H1 (cell line): ENCODE data around the gene MACROD1. TPM values are rescaled to one million over a fixed set of nuclear protein-coding genes. Genes with fewer than 3 reads are reported as not detected.

Source experiments
- CTCF ChIA-PET: fragments of 300-600 bp; sonication (Branson Sonifier 250); formaldehyde crosslinking; loops from one replicate; lab custom pipeline; 2021; ENCODE audit not compliant: partially characterized antibody; lab: Charles Lee
- POLR2A ChIA-PET: fragments of 300-600 bp; sonication (Branson Sonifier 250); formaldehyde crosslinking; loops from one replicate; lab custom pipeline; 2021; ENCODE audit warnings: inconsistent platforms; ENCODE audit not compliant: partially characterized antibody; lab: Charles Lee
- DNase-seq, 2 experiments: peaks; one replicate each; pipeline versions ENCODE4 v3.0.0 to v3.0.0-alpha.2; 2010 to 2022; ENCODE audit warnings: low spot score in 2 of 2, low read depth in 1 of 2, mixed read lengths in 1 of 2
- FAIRE-seq: peaks from 2 replicates; lab custom pipeline; 2011; peaks lifted over from hg19 to GRCh38; lab: Jason Lieb, UNC
- H2AFZ ChIP-seq: 2 replicates; pipeline ENCODE4 v1.8.1; 2012; ENCODE audit warnings: low read length, inconsistent platforms
- H2AK5ac ChIP-seq: 2 replicates; pipeline ENCODE4 v1.6.1; 2013; ENCODE audit warnings: low read depth, low read length
- H2BK120ac ChIP-seq: replicated peaks from 2 replicates; pipeline ENCODE3; 2013; ENCODE audit warnings: low read depth, low read length, inconsistent platforms
- H2BK12ac ChIP-seq: 2 replicates; pipeline ENCODE4 v1.6.1; 2013; ENCODE audit warnings: low read depth, low read length
- H2BK15ac ChIP-seq: 2 replicates; pipeline ENCODE4 v1.6.1; 2013; ENCODE audit warnings: low read length
- H2BK20ac ChIP-seq: 2 replicates; pipeline ENCODE4 v1.6.1; 2013; ENCODE audit warnings: low read length
- H2BK5ac ChIP-seq: 2 replicates; pipeline ENCODE4 v1.6.1; 2013; ENCODE audit warnings: low read depth, low read length
- H3K14ac ChIP-seq: 2 replicates; pipeline ENCODE4 v1.6.1; 2013; ENCODE audit warnings: inconsistent platforms; ENCODE audit not compliant: insufficient read length
- H3K18ac ChIP-seq: 2 replicates; pipeline ENCODE4 v1.6.1; 2013; ENCODE audit warnings: low read length; ENCODE audit errors: extremely low read depth
- H3K23ac ChIP-seq: 2 replicates; pipeline ENCODE4 v1.6.1; 2013; ENCODE audit warnings: inconsistent platforms; ENCODE audit not compliant: insufficient read length
- H3K23me2 ChIP-seq: 2 replicates; pipeline ENCODE4 v1.6.1; 2013; ENCODE audit warnings: low read depth, low read length
- H3K27ac ChIP-seq: 2 replicates; pipeline ENCODE4 v1.6.1; 2011; ENCODE audit warnings: low read depth, low read length, inconsistent platforms
- H3K27me3 ChIP-seq, 4 experiments: replicated peaks in 1 of 4; 1 replicate in 1 of 4; 2 replicates in 3 of 4; pipeline versions ENCODE4 v1.6.1 to v1.8.1; 2011 to 2013; ENCODE audit warnings: low read length in 3 of 4, mild to moderate bottlenecking in 3 of 4, inconsistent platforms in 2 of 4, mixed read lengths in 2 of 4, moderate library complexity in 1 of 4; ENCODE audit not compliant: control insufficient read depth in 3 of 4, insufficient read depth in 3 of 4; ENCODE audit errors: extremely low read depth in 1 of 4
- H3K36me3 ChIP-seq, 4 experiments: 2 replicates each; pipeline versions ENCODE4 v1.6.1 to v1.8.1; 2011 to 2013; ENCODE audit warnings: mild to moderate bottlenecking in 4 of 4, low read length in 3 of 4, moderate library complexity in 2 of 4, control low read depth in 1 of 4, inconsistent platforms in 1 of 4; ENCODE audit not compliant: insufficient read depth in 4 of 4, control insufficient read depth in 2 of 4
- H3K4ac ChIP-seq: replicated peaks from 2 replicates; pipeline ENCODE3; 2013; ENCODE audit warnings: low read length, low read depth, mixed read lengths, inconsistent platforms; ENCODE audit not compliant: insufficient read length
- H3K4me1 ChIP-seq, 4 experiments: replicated peaks in 1 of 4; 1 replicate in 1 of 4; 2 replicates in 3 of 4; pipeline versions ENCODE4 v1.6.1 to v1.8.1; 2011 to 2013; ENCODE audit warnings: low read length in 3 of 4, inconsistent platforms in 2 of 4, mixed read lengths in 1 of 4; ENCODE audit not compliant: insufficient read depth in 4 of 4, control insufficient read depth in 3 of 4
- H3K4me2 ChIP-seq, 2 experiments: 2 replicates each; pipeline versions ENCODE4 v1.6.1 to v1.8.1; 2011 to 2013; ENCODE audit warnings: low read depth in 2 of 2, low read length in 2 of 2, control low read depth in 1 of 2, inconsistent platforms in 1 of 2, mild to moderate bottlenecking in 1 of 2; ENCODE audit not compliant: insufficient read depth in 1 of 2
- H3K4me3 ChIP-seq, 4 experiments: fragments of 200-600, 300-600 bp in 1 of 4; sonication (generic), shearing (Covaris generic), sonication (Bioruptor Twin) in 1 of 4; 2 replicates each; pipeline versions ENCODE4 v1.5.1 to v1.8.1; 2011 to 2016; ENCODE audit warnings: low read length in 4 of 4, low read depth in 3 of 4, control low read depth in 2 of 4, inconsistent platforms in 2 of 4, mild to moderate bottlenecking in 2 of 4, mixed read lengths in 1 of 4, moderate library complexity in 1 of 4; ENCODE audit not compliant: insufficient read depth in 2 of 4; ENCODE audit errors: extremely low read depth in 1 of 4
- H3K56ac ChIP-seq: replicated peaks from 2 replicates; pipeline ENCODE3; 2013; ENCODE audit warnings: low read depth, mild to moderate bottlenecking, mixed read lengths, low read length, inconsistent platforms; ENCODE audit not compliant: insufficient read length
- H3K79me1 ChIP-seq: 2 replicates; pipeline ENCODE4 v1.6.1; 2013; ENCODE audit warnings: low read depth, low read length, control low read depth
- H3K79me2 ChIP-seq, 2 experiments: 2 replicates each; pipeline versions ENCODE4 v1.6.1 to v1.8.1; 2012 to 2013; ENCODE audit warnings: low read length in 2 of 2, mild to moderate bottlenecking in 2 of 2, inconsistent platforms in 1 of 2; ENCODE audit not compliant: insufficient read depth in 2 of 2, control insufficient read depth in 1 of 2
- H3K9ac ChIP-seq, 4 experiments: replicated peaks in 1 of 4; 1 replicate in 1 of 4; 2 replicates in 3 of 4; pipeline versions ENCODE4 v1.6.1 to v1.8.1; 2011 to 2013; ENCODE audit warnings: low read depth in 3 of 4, low read length in 3 of 4, control low read depth in 2 of 4, mild to moderate bottlenecking in 2 of 4, moderate library complexity in 2 of 4, inconsistent platforms in 1 of 4; ENCODE audit errors: extremely low read depth in 1 of 4
- H3K9me3 ChIP-seq, 2 experiments: 2 replicates each; pipeline versions ENCODE4 v1.6.1 to v1.8.1; 2012 to 2013; ENCODE audit warnings: mild to moderate bottlenecking in 2 of 2, moderate library complexity in 2 of 2, control low read depth in 1 of 2, inconsistent platforms in 1 of 2, low read depth in 1 of 2, low read length in 1 of 2, mixed read lengths in 1 of 2; ENCODE audit not compliant: insufficient read depth in 2 of 2
- H4K20me1 ChIP-seq, 2 experiments: replicated peaks in 1 of 2; 2 replicates each; pipeline versions ENCODE3 to v1.8.1; 2011 to 2013; ENCODE audit warnings: inconsistent platforms in 2 of 2, low read length in 2 of 2, mild to moderate bottlenecking in 1 of 2; ENCODE audit not compliant: insufficient read depth in 2 of 2, control insufficient read depth in 1 of 2
- H4K5ac ChIP-seq: 2 replicates; pipeline ENCODE4 v1.6.1; 2013; ENCODE audit warnings: low read length, low read depth, mixed read lengths, inconsistent platforms; ENCODE audit not compliant: insufficient read length
- H4K8ac ChIP-seq: 2 replicates; pipeline ENCODE4 v1.8.0; 2013; ENCODE audit warnings: mild to moderate bottlenecking, moderate library complexity, low read length, inconsistent platforms; ENCODE audit not compliant: insufficient read depth; ENCODE audit errors: extremely low read depth
- H4K91ac ChIP-seq: replicated peaks from 2 replicates; pipeline ENCODE3; 2013; ENCODE audit warnings: low read length, mixed read lengths, inconsistent platforms; ENCODE audit not compliant: insufficient read length
- ASH2L ChIP-seq: fragments of 200-600, 300-600 bp; sonication (generic); IDR thresholded peaks from one replicate; pipeline ENCODE4 v1.7.1; 2017; ENCODE audit warnings: low read length
- CEBPB ChIP-seq: IDR thresholded peaks from 2 replicates; pipeline ENCODE4 v1.6.1; 2012; ENCODE audit warnings: low read depth, low read length
- FOSL1 ChIP-seq: IDR thresholded peaks from 2 replicates; pipeline ENCODE4 v1.6.1; 2011; ENCODE audit warnings: mild to moderate bottlenecking, low read depth, low read length, moderate library complexity; ENCODE audit not compliant: insufficient read depth
- JUND ChIP-seq: IDR thresholded peaks from 2 replicates; pipeline ENCODE4 v1.6.1; 2011; ENCODE audit warnings: mild to moderate bottlenecking, improper control_type of control experiment, low read length
- POLR2A ChIP-seq, 2 experiments: IDR thresholded peaks; 1 replicate in 1 of 2; 2 replicates in 1 of 2; pipeline ENCODE4 v1.6.1; 2011; ENCODE audit warnings: low read depth in 2 of 2, low read length in 2 of 2, mild to moderate bottlenecking in 2 of 2; ENCODE audit errors: control extremely low read depth in 1 of 2
- SIN3A ChIP-seq, 2 experiments: IDR thresholded peaks in 1 of 2; conservative IDR thresholded peaks in 1 of 2; 2 replicates each; pipeline ENCODE4 v1.6.1; 2011 to 2012; ENCODE audit warnings: low read length in 2 of 2, improper control_type of control experiment in 1 of 2, low read depth in 1 of 2, mild to moderate bottlenecking in 1 of 2
- SIX5 ChIP-seq: IDR thresholded peaks from 2 replicates; pipeline ENCODE4 v1.6.1; 2011; ENCODE audit warnings: mild to moderate bottlenecking, low read depth, low read length
- TEAD4 ChIP-seq: IDR thresholded peaks from 2 replicates; pipeline ENCODE4 v1.6.1; 2012; ENCODE audit warnings: low read depth, low read length, inconsistent platforms, mixed read lengths
- WGBS, 2 experiments: shearing (Covaris generic) in 1 of 2; methylation state at CpG; one replicate each; pipeline versions ENCODE4 v1.1.6 to v1.1.7; 2013 to 2015; ENCODE audit warnings: low lambda C conversion rate in 2 of 2, mixed read lengths in 2 of 2, inconsistent platforms in 1 of 2, low coverage in 1 of 2, missing lambda C conversion rate in 1 of 2; ENCODE audit not compliant: insufficient replicate concordance in 2 of 2, insufficient coverage in 1 of 2, insufficient read length in 1 of 2; ENCODE audit errors: extremely low coverage in 1 of 2, missing lambda C conversion rate in 1 of 2; 5-methylcytosine and 5-hydroxymethylcytosine counted together
- polyA plus RNA-seq, 7 experiments: library from polyadenylated mRNA; depleted of rRNA in 3 of 7; stranded (reverse) in 5 of 7; unstranded in 2 of 7; fragments of >200 nt in 5 of 7; fragments of 200-250 nt in 2 of 7; gene quantifications; 1 replicate in 5 of 7; 2 replicates in 1 of 7; 4 replicates in 1 of 7; pipeline versions ENCODE4 v1.2.1 to v1.2.3, GENCODE V29; 2011 to 2013; ENCODE audit warnings: missing spikeins in 2 of 7, mixed read lengths in 2 of 7
- total RNA-seq: library from RNA; stranded (reverse); fragmentation: NEBNext Ultra II Directional; extraction: Animal tissue kit (Norgen Biotek cat#: 25700); gene quantifications from 2 replicates; pipeline ENCODE4 v1.2.1, GENCODE V29; 2021
- TF ChIP-seq, protein P1 (sequence below): IDR thresholded peaks from 2 replicates; pipeline ENCODE4 v1.6.1; 2011; ENCODE audit warnings: low read length, improper control_type of control experiment

MACROD1 gene
- total and polyA plus RNA-seq, 2 of the 8 experiments (the other 6 are each of a cell fraction or from before 2014, with no cell fraction given), result 19.5 to 34.1 TPM

DNA sequence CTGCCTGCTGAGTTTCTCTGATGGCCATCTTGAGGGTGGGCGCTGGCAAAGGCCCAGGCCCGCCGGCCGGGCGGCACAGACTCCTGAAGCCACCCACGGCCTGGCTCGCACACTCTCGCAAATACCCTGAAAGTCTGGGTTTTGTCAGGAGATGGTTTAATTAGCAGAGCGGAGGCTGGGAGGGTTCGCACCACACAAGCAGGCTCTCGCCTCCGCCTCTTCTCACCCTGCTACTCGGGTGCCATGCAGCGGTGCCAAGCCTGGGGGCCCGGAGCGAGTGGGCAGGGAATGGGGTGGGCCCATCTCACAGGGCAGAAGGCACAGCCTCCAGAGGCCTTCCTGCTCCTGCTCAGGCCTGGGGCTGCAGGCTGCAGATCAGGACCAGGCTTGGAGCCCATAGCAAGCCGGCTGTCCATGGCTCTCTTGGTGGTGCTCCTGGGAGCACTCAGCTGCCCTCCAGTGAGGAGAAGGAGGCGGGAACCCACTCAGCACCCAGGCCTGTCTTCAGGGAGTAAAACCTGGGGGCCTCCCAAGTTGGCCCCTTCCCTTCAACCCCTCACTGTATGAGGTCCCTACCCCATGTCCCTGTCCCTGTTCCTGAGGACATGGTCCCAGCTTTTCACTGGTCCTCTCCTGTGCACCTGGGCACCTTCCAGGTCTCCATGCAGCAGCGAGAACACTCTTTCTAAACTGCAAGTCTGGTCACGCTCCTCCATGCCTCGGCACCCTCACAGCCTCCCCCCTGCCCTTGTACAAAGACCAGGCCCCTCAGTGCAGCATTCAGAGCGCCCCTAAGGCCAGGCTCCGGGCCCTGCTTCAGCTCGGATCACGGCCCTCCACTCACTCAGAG, 68.2 kb downstream of the MACROD1 start:
- Histone ChIP-seq H2BK20ac (no peak overlapping the region), H4K5ac (no peak overlapping the region), H2BK15ac (no peak overlapping the region), H3K23me2 (peaks cover 7% of the 10 kb centered on the region; the same call in 1 of the 2 replicates), H3K56ac (no peak overlapping the region), H3K9me3 (no peaks in the 10 kb centered on the region), H3K14ac (no peak overlapping the region), H3K4ac (no peak overlapping the region), H2BK5ac (no peak overlapping the region), H3K9ac (no peak overlapping the region), H3K4me1 (peaks cover 0 to 2% (median under 1%) of the 10 kb centered on the region in 4 experiments; a peak in 6 of 7 replicates), H3K27me3 (peaks cover 2 to 67% (median 44%) of the 10 kb centered on the region in 4 experiments), H4K91ac (no peak overlapping the region), H3K4me2 (no peak overlapping the region), H4K8ac (no peak overlapping the region), H3K23ac (no peak overlapping the region), H2AFZ (no peak overlapping the region), H2AK5ac (no peak overlapping the region), H3K79me1 (no peaks in the 10 kb centered on the region; the same call in 1 of the 2 replicates), H3K27ac (no peak overlapping the region), H3K79me2 (no peaks in the 10 kb centered on the region), H3K4me3 (no peak overlapping the region), H3K36me3 (no peaks in the 10 kb centered on the region), H2BK12ac (peak overlapping the region; percentile 50; the same call in 1 of the 2 replicates), H2BK120ac (no peak overlapping the region), H3K18ac (no peak overlapping the region), H4K20me1 (peaks cover 17 to 39% of the 10 kb centered on the region in 2 experiments)
- FAIRE-seq (no peak), DNase-seq (no peak)
- ChIA-PET POLR2A (no interaction called here), CTCF (interaction anchor here (0.6 to 9.3 kb wide), 8 partner anchors 10 to 1545 kb away, joined by 3 to 126 read pairs (median 5); no protein-coding TSS in a partner anchor)
- WGBS, 2 experiments, result 86% methylated on average over 25 of the region's 25 CpGs; no CpG with 5 or more reads in 1 of the 2 experiments
- TF ChIP-seq SIX5 (no peak), ASH2L (no peak), CEBPB (no peak), TEAD4 (no peak), FOSL1 (no peak), POLR2A (IDR thresholded peaks at IDR 0.05; ENCODE audit: control extremely low read depth in 1 of 2, low read depth in 2 of 2, low read length in 2 of 2) (no peak), SIN3A (conservative IDR thresholded peaks at IDR 0.05 in 1 of 2, IDR thresholded peaks at IDR 0.05 in 1 of 2; ENCODE audit: low read depth in 1 of 2, low read length in 2 of 2) (no peak), JUND (no peak)
- TF ChIP-seq, protein P1, sequence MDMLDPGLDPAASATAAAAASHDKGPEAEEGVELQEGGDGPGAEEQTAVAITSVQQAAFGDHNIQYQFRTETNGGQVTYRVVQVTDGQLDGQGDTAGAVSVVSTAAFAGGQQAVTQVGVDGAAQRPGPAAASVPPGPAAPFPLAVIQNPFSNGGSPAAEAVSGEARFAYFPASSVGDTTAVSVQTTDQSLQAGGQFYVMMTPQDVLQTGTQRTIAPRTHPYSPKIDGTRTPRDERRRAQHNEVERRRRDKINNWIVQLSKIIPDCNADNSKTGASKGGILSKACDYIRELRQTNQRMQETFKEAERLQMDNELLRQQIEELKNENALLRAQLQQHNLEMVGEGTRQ, result no peak
